Ishikawa (cell line): ENCODE results near the gene KCNG2.

Experiments used
- CEBPB ChIP-seq: IDR thresholded peaks from 2 replicates; pipeline ENCODE4 v1.6.1; 2012
- CREB1 ChIP-seq: IDR thresholded peaks from 2 replicates; pipeline ENCODE4 v1.6.1; 2012; ENCODE audit warnings: low read depth
- EGR1 ChIP-seq: IDR thresholded peaks from 2 replicates; pipeline ENCODE4 v1.6.1; 2012
- EP300 ChIP-seq: IDR thresholded peaks from 2 replicates; pipeline ENCODE4 v1.6.1; 2012; ENCODE audit warnings: borderline replicate concordance
- FOXM1 ChIP-seq: IDR thresholded peaks from 2 replicates; pipeline ENCODE4 v1.6.1; 2012; ENCODE audit warnings: low read depth, borderline replicate concordance
- NFIC ChIP-seq: IDR thresholded peaks from 2 replicates; pipeline ENCODE4 v1.6.1; 2012
- RAD21 ChIP-seq: IDR thresholded peaks from 2 replicates; pipeline ENCODE4 v1.6.1; 2012; ENCODE audit warnings: low read depth
- TAF1 ChIP-seq: IDR thresholded peaks from 2 replicates; pipeline ENCODE4 v1.6.1; 2012; ENCODE audit warnings: low read depth, mild to moderate bottlenecking
- TCF12 ChIP-seq: IDR thresholded peaks from 2 replicates; pipeline ENCODE4 v1.6.1; 2012; ENCODE audit warnings: low read depth
- TEAD4 ChIP-seq: IDR thresholded peaks from 2 replicates; pipeline ENCODE4 v1.6.1; 2012
- YY1 ChIP-seq: IDR thresholded peaks from 2 replicates; pipeline ENCODE4 v1.6.1; 2012; ENCODE audit warnings: low read depth
- ZBTB7A ChIP-seq: IDR thresholded peaks from 2 replicates; pipeline ENCODE4 v1.6.1; 2012; ENCODE audit warnings: low read depth
- TF ChIP-seq, protein P1 (sequence below): IDR thresholded peaks from 2 replicates; pipeline ENCODE4 v1.6.1; 2012
- TF ChIP-seq, protein P2 (sequence below): IDR thresholded peaks from 2 replicates; pipeline ENCODE4 v1.6.1; 2012
- TF ChIP-seq, protein P3 (sequence below): IDR thresholded peaks from 2 replicates; pipeline ENCODE4 v1.6.1; 2012; ENCODE audit warnings: low read depth, mild to moderate bottlenecking

Gene KCNG2

DNA sequence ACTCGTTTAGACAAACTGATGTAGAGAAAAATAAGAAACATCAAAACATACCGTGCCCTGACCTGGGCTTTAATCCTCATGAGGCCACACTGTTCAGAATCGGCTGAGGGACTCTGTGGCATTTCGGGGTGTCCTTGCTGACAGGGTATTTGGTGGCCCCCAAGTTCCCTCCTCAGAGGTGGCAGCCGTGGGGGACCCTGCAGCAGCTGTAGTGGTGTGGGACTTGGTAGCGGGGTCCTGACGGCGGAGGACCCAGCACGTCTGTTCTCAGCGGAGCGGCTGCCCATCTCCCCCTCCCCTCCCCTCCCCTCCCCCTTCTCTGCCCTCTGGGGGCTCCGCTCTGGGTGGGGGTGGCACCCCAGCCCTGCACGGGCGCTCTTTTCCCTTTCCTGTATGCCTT is 18.4 kb downstream of the KCNG2 start:
- no peak for TF ChIP-seq ZBTB7A
- TF ChIP-seq RAD21: no peak
- no peak for TF ChIP-seq EP300
- TF ChIP-seq, protein P1, sequence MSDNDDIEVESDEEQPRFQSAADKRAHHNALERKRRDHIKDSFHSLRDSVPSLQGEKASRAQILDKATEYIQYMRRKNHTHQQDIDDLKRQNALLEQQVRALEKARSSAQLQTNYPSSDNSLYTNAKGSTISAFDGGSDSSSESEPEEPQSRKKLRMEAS: no peak
- no peak for TF ChIP-seq NFIC
- no peak for TF ChIP-seq TEAD4
- no peak for TF ChIP-seq CREB1
- TF ChIP-seq, protein P2, sequence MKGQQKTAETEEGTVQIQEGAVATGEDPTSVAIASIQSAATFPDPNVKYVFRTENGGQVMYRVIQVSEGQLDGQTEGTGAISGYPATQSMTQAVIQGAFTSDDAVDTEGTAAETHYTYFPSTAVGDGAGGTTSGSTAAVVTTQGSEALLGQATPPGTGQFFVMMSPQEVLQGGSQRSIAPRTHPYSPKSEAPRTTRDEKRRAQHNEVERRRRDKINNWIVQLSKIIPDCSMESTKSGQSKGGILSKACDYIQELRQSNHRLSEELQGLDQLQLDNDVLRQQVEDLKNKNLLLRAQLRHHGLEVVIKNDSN: no peak
- no peak for TF ChIP-seq TAF1
- TF ChIP-seq TCF12: no peak
- TF ChIP-seq YY1: no peak
- TF ChIP-seq CEBPB: no peak
- TF ChIP-seq, protein P3, sequence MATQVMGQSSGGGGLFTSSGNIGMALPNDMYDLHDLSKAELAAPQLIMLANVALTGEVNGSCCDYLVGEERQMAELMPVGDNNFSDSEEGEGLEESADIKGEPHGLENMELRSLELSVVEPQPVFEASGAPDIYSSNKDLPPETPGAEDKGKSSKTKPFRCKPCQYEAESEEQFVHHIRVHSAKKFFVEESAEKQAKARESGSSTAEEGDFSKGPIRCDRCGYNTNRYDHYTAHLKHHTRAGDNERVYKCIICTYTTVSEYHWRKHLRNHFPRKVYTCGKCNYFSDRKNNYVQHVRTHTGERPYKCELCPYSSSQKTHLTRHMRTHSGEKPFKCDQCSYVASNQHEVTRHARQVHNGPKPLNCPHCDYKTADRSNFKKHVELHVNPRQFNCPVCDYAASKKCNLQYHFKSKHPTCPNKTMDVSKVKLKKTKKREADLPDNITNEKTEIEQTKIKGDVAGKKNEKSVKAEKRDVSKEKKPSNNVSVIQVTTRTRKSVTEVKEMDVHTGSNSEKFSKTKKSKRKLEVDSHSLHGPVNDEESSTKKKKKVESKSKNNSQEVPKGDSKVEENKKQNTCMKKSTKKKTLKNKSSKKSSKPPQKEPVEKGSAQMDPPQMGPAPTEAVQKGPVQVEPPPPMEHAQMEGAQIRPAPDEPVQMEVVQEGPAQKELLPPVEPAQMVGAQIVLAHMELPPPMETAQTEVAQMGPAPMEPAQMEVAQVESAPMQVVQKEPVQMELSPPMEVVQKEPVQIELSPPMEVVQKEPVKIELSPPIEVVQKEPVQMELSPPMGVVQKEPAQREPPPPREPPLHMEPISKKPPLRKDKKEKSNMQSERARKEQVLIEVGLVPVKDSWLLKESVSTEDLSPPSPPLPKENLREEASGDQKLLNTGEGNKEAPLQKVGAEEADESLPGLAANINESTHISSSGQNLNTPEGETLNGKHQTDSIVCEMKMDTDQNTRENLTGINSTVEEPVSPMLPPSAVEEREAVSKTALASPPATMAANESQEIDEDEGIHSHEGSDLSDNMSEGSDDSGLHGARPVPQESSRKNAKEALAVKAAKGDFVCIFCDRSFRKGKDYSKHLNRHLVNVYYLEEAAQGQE: no peak
- TF ChIP-seq FOXM1: no peak
- no peak for TF ChIP-seq EGR1

DNA sequence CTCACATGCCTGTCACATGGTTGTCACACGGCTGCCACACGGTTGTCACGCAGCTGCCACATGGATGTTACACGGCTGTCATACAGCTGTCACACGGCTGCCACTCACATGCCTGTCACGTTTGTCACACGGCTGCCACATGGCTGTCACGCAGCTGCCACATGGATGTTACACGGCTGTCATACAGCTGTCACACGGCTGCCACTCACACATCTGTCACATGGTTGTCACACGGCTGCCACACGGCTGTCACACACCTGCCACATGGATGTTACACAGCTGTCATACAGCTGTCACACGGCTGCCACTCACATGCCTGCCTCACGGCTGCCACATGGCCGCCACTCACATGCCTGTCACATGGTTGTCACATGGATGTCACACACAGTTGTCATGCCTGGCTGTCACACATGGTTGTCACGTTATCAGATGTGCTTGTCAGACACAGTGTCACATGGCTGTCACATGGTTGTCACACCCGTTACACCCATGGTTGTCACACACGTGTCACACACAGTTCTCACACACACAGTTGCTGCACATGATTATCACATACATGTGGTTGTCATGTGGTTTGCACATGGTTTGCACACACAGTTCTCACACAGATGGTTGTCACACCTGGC is 19.4 kb downstream of the KCNG2 start:
- TF ChIP-seq, protein P2: no peak
- TF ChIP-seq, protein P1: 0 out of 2 replicates have a peak, but pooled peaks have one; percentile 14
- TF ChIP-seq FOXM1: no peak

DNA sequence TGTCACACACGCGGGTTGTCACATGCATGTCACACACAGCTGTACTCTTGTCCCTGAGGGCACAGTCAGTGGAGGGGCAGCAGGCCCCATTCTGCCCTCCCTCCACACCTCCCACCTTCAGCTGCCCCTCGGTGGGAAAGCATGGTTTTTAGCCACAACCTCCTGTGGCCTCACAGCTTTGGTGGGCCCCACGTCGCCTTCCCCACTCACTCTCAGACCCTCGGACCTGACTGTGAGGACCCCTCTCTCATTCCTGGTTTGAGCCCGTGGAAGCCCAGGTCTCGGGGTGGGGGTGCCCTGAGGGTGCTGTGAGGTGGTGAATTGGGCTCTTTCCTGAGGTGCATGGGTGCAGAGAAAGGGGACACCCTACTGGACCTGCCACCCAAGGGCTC is 19.9 kb downstream of the KCNG2 start:
- no peak for TF ChIP-seq EGR1
- TF ChIP-seq TAF1: no peak
- TF ChIP-seq TCF12: no peak
- TF ChIP-seq RAD21: no peak
- TF ChIP-seq NFIC: no peak
- no peak for TF ChIP-seq TEAD4
- no peak for TF ChIP-seq ZBTB7A
- TF ChIP-seq, protein P2: no peak
- no peak for TF ChIP-seq FOXM1
- TF ChIP-seq CEBPB: no peak
- TF ChIP-seq, protein P3: no peak
- TF ChIP-seq, protein P1: no peak
- no peak for TF ChIP-seq YY1
- no peak for TF ChIP-seq EP300
- TF ChIP-seq CREB1: no peak

DNA sequence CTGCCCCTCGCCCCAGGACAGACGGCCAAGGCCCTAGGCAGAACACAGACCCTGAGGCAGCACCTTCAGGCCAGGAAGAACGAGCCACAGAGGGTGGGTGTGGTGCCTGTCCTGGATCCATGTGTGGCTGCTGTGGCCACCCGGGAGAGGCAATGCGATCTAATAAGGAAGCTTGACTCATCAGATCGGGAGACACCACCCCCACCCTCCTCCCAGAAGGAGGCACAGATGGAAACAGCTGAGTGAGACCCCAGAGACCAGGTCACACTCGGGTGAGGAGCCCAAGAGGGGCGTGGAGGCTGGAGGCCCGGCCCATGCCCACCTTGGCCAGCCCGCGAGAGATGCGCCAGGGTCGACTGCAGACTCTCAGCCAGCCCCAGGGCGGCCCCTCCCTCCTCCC is 20.3 kb downstream of the KCNG2 start:
- TF ChIP-seq NFIC: no peak

DNA sequence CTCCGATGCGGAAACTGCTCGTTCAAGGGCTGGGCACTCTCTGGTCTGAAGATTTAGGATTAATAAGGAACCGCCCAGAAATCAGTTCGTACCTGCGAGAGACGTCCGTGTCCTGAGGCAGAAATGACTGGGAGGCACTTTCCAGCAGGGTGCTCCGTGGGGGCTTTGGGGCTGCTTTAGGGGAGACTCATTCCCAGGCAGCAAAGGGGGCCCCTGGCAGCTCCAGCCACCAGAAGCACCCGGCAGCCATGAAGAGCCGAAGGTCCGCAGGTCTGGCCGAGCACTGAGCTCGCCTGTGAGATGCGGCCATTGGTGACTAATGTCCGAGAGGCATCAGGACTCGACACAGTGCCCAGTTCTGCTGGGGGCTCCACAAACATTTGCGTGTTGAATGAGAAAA is 20.9 kb downstream of the KCNG2 start:
- TF ChIP-seq ZBTB7A: no peak
